Gastrocnemius medialis (tissue), 4 donors: Measurements from ENCODE around the gene DLG1.

Experiments used
- CTCF ChIP-seq, 5 experiments: fragments of 450-650 bp in 3 of 5; fragments of 200-600 bp in 2 of 5; sonication (generic) in 2 of 5; IDR thresholded peaks in 4 of 5; conservative IDR thresholded peaks in 1 of 5; 1 replicate in 4 of 5; 2 replicates in 1 of 5; pipeline ENCODE4 v1.5.1; 2016 to 2019; ENCODE audit warnings: antibody characterized with exemption in 5 of 5, mild to moderate bottlenecking in 3 of 5, moderate library complexity in 3 of 5
- POLR2A ChIP-seq, 2 donors: fragments of 450-650 bp; IDR thresholded peaks; one replicate each; pipeline ENCODE4 v1.6.1; 2017; ENCODE audit warnings: antibody characterized with exemption in 2 of 2, mild to moderate bottlenecking in 2 of 2, moderate library complexity in 2 of 2

DNA sequence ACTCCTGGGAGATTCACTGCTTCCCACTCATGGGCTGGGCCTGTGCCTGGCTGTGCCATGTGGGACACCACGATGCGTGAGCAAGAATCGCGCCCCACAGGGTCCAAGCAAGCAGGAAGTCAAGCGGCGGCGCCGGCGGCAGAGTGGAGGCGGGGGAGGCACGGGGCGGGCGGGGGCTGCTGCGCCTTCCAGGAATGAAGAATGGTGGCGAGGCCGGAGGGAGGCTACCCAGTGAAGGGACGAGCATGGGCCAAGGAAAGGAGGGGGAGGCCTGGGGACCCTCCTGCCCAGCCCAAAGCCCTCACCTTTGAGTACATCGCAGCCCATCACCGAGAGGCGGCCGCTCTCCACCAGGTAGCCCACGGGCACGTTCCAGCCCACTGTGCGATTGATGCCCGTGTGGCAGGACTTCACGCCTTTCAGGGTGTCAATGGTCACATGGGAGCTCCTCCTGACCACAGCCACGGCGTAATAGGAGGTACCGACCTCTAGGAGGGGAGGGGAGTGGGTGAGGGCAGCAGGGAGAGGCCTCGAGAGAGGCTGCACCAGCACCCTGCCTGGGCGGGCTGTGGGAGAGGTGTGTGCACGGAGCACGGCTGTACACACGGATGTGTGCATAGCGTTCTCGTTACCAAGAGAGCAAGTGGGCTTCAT is 274.3 kb downstream of the DLG1 start:
- TF ChIP-seq POLR2A (IDR thresholded peaks at IDR 0.05) (no peak), CTCF (IDR thresholded peaks at IDR 0.05 in 4 of 5, conservative IDR thresholded peaks at IDR 0.05 in 1 of 5) (no peak)
